ENCODE results near the gene FOXF1.

Gene FOXF1

DNA sequence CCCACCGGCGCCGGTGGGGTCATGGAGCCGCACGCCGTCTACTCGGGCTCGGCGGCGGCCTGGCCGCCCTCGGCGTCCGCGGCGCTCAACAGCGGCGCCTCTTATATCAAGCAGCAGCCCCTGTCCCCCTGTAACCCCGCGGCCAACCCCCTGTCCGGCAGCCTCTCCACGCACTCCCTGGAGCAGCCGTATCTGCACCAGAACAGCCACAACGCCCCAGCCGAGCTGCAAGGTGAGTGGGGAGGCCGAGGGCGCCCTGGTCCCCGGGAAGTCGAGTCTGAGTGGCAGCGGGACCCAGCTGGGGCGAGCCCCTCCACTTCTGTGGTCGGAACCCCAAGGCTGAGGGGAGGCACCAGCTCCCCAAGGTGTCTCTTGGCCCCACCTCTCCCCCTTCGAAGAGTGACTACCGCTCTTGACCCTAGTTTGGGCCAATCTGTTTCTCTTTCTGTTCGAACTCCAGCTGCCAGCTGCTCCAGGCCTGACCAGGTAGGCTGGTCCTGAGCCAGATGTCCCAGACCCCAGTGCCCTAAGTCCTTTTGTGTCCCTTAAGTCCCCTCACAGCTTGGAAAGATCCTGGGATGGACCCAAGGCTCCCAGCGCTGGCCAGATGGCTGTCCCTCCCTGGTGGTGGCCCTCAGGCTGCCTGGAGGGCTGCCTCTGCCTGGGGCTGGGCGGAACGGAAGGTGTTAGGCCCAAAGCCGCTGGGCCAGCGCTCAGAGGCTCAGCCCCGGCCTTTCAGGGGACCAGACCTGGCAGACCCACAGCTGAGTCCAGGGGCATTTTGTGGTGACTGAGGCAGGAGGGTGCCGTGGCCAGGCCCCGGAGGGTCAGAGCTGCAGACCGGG is 1.2 kb downstream of the FOXF1 start:
- ChIA-PET POLR2A (no interaction called here), CTCF (no interaction called here)
- TF ChIP-seq, protein P1, sequence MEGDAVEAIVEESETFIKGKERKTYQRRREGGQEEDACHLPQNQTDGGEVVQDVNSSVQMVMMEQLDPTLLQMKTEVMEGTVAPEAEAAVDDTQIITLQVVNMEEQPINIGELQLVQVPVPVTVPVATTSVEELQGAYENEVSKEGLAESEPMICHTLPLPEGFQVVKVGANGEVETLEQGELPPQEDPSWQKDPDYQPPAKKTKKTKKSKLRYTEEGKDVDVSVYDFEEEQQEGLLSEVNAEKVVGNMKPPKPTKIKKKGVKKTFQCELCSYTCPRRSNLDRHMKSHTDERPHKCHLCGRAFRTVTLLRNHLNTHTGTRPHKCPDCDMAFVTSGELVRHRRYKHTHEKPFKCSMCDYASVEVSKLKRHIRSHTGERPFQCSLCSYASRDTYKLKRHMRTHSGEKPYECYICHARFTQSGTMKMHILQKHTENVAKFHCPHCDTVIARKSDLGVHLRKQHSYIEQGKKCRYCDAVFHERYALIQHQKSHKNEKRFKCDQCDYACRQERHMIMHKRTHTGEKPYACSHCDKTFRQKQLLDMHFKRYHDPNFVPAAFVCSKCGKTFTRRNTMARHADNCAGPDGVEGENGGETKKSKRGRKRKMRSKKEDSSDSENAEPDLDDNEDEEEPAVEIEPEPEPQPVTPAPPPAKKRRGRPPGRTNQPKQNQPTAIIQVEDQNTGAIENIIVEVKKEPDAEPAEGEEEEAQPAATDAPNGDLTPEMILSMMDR (IDR thresholded peaks at IDR 0.05; ENCODE audit: control extremely low read depth, extremely low read depth, low read depth, missing control alignments): no peak
- no peak for DNase-seq (ENCODE audit: extremely low spot score)

DNA sequence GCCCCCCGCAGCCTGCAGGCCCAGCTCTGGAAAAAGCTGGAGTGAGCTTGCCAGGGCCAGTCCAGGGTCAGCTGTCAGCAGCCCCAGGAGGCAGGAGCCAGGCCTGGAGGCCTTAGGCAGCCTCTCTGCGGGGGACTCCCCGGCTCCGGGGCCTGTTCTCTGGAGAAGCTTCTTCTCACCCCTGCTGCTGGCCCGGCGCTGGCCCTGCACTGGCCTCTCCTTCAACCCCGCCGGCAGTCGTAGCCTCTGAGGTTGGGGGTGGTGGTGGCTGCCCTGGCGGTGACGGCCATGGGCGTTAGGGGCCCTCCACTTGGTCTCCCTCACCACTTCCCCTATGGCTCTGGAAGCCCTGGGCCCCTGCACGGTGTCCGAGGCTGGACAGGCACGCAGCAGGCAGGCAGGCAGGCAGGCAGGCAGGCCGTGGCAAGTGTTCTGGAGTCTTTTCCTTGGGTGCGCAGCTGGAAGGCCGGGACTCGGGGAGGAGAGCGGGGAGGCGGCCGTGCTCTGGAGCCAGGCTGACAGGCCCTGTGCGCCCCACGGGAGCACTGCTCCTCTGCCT is 2.1 kb downstream of the FOXF1 start:
- CTCF ChIA-PET: no interaction called here
- TF ChIP-seq, protein P1 (IDR thresholded peaks at IDR 0.05; ENCODE audit: control extremely low read depth, extremely low read depth, low read depth, missing control alignments): no peak
- POLR2A ChIA-PET: no interaction called here
- DNase-seq (ENCODE audit: extremely low spot score): no peak

DNA sequence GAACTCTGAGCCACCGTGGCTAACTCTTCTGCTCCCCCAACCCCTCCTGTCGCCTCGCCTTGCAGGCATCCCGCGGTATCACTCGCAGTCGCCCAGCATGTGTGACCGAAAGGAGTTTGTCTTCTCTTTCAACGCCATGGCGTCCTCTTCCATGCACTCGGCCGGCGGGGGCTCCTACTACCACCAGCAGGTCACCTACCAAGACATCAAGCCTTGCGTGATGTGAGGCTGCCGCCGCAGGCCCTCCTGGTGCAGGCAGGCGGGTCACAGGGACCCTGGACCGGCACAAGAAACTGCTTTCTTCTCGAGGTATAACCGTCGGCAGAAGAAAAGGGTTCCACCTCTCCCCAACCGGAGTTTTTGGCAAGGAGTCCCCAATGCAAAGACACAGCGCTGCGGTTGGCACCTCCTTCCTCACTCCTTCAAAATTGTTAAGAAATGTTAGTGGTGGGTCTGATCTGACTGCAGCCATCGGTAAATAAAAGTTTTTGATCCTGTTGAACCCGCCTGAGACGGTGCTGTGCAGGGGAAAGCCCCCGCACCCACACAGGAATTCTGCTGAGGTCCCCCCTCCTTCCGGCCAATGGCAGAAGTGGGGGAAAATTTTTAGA is 2.6 kb downstream of the FOXF1 start:
- POLR2A ChIA-PET: no interaction called here

DNA sequence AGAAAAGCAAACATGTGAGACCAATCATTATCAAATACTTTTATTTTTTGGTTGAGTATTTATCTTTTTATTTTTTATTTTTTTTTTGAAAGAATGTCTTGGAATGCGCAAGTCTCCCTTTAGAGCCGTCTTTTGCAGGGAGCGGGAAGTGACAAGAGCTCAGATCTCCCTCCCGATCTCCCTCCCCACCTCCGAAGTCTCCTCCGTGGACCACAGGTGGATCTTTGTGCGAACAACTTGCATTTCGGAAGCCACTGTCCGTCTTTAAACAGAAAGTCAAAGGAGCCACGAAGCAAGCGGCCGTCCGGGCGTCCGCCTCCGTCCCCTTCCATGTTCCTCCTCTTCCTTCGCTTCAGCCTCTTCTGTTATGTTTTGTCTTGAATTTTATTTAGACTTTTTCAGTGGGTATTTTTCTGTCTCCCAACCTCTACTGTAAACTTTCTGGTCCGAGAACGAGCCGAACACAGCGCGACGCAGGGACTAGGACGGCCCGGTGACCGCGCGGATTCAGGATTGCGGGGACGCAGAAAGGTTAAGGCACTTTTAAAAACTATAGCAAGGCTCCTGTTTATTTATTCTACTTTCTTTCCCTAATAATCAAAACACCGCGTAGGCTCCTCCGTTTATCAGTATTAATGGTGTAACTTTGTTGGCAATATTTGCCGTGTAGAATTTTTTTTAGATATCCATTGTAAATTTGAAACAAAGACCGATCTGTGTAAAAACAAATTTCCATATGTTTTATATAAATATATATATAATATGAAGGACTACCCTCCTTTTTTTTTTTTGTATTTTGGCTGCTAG is 3.3 kb downstream of the FOXF1 start:
- TF ChIP-seq, protein P1 (IDR thresholded peaks at IDR 0.05; ENCODE audit: control extremely low read depth, extremely low read depth, low read depth, missing control alignments): no peak
- ChIA-PET POLR2A (no interaction called here), CTCF (no interaction called here)

More for the DNA sequence above, 2.6 kb downstream of the FOXF1 start:
- TF ChIP-seq, protein P1 (IDR thresholded peaks at IDR 0.05; ENCODE audit: control extremely low read depth, extremely low read depth, low read depth, missing control alignments): no peak
- CTCF ChIA-PET: no interaction called here
- DNase-seq (ENCODE audit: extremely low spot score): no peak

DNA sequence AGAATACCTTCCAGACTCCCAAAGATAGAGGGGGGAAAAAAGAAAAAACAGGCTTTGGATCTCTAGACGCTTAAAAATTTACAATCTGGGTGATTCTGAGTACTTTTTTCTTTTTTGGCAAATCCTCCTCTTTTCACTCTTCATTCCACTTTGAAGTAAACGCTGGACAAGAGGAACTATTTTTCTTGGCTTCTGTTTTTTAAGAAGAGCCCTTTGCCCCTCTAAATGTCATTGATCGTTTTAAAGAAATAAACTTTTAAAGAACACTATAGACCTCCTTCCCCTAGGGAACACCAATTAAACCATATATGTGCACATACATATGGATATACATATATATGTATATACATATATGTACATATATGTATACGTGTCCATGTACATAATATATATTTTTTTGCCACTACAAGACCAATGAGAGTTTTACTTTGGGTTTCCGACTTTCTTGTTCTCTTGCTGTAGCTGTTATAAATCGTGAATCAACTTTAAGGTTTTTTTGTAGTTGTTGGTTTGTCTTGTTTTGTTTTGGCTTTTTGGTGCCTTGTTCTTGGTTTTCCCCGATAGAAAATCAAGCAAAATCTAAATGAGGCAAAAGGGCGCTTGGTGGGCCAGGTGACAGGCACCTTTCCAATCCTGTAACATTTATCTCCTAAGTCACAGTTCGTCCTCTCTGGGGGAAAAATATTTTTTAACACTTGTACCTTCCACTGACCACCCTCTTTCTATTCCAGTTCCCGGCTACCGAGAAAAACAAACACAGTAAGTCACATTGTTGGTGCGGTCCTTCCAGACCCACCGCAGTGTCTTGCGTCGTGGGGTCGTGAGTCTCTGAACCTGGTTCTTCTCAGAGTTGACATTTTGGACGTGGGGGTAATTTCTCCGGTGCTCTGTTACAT is 4.4 kb downstream of the FOXF1 start:
- ChIA-PET POLR2A (no interaction called here), CTCF (no interaction called here)
- no peak for DNase-seq (ENCODE audit: extremely low spot score)
- TF ChIP-seq, protein P1 (IDR thresholded peaks at IDR 0.05; ENCODE audit: control extremely low read depth, extremely low read depth, low read depth, missing control alignments): no peak

More for the DNA sequence above, 3.3 kb downstream of the FOXF1 start:
- DNase-seq (ENCODE audit: extremely low spot score): no peak

All from GM10248 (cell line).